SK-N-SH treated with all-trans-retinoic acid at 6 μM for 48 hours (cell line): ENCODE measurements around the gene LMF2.
A peak's percentile ranks its signal among the peaks of the same experiment; 100 is the strongest.

Experiments
- ATAC-seq: fragments of 200-7000 bp; cut with Tn5 transposase; 3 replicates; pipeline ENCODE4 v1.9.1; 2020; ENCODE audit warnings: mild to moderate bottlenecking, moderate library complexity
- ARNTL ChIP-seq: fragments of 450-650 bp; formaldehyde crosslinking; IDR thresholded peaks from 2 replicates; pipeline ENCODE4 v1.5.0; 2020; ENCODE audit warnings: low read depth, mild to moderate bottlenecking, moderate library complexity, borderline replicate concordance
- BACH2 ChIP-seq: fragments of 250-450 bp; sonication (Bioruptor Pico); IDR thresholded peaks from 2 replicates; pipeline ENCODE4 v1.9.0; 2021; ENCODE audit warnings: mild to moderate bottlenecking, borderline replicate concordance
- CSDC2 ChIP-seq: fragments of 250-450 bp; sonication (Bioruptor Pico); IDR thresholded peaks from 2 replicates; pipeline ENCODE4 v1.5.0; 2020; ENCODE audit warnings: mild to moderate bottlenecking, moderate library complexity
- ESRRG ChIP-seq: fragments of 250-450 bp; sonication (Bioruptor Pico); IDR thresholded peaks from 2 replicates; pipeline ENCODE4 v1.6.1; 2021; ENCODE audit warnings: mild to moderate bottlenecking
- GLIS3 ChIP-seq: fragments of 250-450 bp; sonication (Bioruptor Pico); IDR thresholded peaks from 2 replicates; pipeline ENCODE4 v1.5.0; 2020; ENCODE audit warnings: mild to moderate bottlenecking, moderate library complexity
- PPARA ChIP-seq: fragments of 250-450 bp; sonication (Bioruptor Pico); IDR thresholded peaks from 2 replicates; pipeline ENCODE4 v1.5.0; 2020; ENCODE audit warnings: mild to moderate bottlenecking, borderline replicate concordance
- RARB ChIP-seq: fragments of 250-450 bp; sonication (Bioruptor Pico); IDR thresholded peaks from 2 replicates; pipeline ENCODE4 v1.8.0; 2021; ENCODE audit warnings: mild to moderate bottlenecking, moderate library complexity
- SNAI2 ChIP-seq: fragments of 250-450 bp; sonication (Bioruptor Pico); IDR thresholded peaks from 2 replicates; pipeline ENCODE4 v1.5.0; 2020; ENCODE audit warnings: mild to moderate bottlenecking, moderate library complexity
- TCF4 ChIP-seq: fragments of 250-450 bp; sonication (Bioruptor Pico); IDR thresholded peaks from 2 replicates; pipeline ENCODE4 v1.8.0; 2021; ENCODE audit warnings: mild to moderate bottlenecking, moderate library complexity, borderline replicate concordance
- TOX ChIP-seq: fragments of 250-450 bp; sonication (Bioruptor Pico); IDR thresholded peaks from 2 replicates; pipeline ENCODE4 v1.8.0; 2021; ENCODE audit warnings: mild to moderate bottlenecking, moderate library complexity, borderline replicate concordance
- ZC3H10 ChIP-seq: fragments of 250-450 bp; sonication (Bioruptor Pico); IDR thresholded peaks from 2 replicates; pipeline ENCODE4 v1.5.1; 2021; ENCODE audit warnings: mild to moderate bottlenecking, moderate library complexity
- ZNF565 ChIP-seq: fragments of 450-650 bp; formaldehyde crosslinking; conservative IDR thresholded peaks from 2 replicates; pipeline ENCODE4 v1.5.0; 2020; ENCODE audit warnings: low read depth, mild to moderate bottlenecking, moderate library complexity
- ZNF70 ChIP-seq: fragments of 450-650 bp; formaldehyde crosslinking; IDR thresholded peaks from 2 replicates; pipeline ENCODE4 v1.5.0; 2020; ENCODE audit warnings: mild to moderate bottlenecking, moderate library complexity
- ZNF8 ChIP-seq: fragments of 450-650 bp; formaldehyde crosslinking; IDR thresholded peaks from 2 replicates; pipeline ENCODE4 v1.5.0; 2020; ENCODE audit warnings: mild to moderate bottlenecking, moderate library complexity
- TF ChIP-seq, protein P1 (sequence below): fragments of 250-450 bp; sonication (Bioruptor Pico); IDR thresholded peaks from 2 replicates; pipeline ENCODE4 v1.5.0; 2020; ENCODE audit warnings: mild to moderate bottlenecking, moderate library complexity
- TF ChIP-seq, protein P2 (sequence below): fragments of 250-450 bp; sonication (Bioruptor Pico); IDR thresholded peaks from 2 replicates; pipeline ENCODE4 v1.8.0; 2020; ENCODE audit warnings: mild to moderate bottlenecking, moderate library complexity, borderline replicate concordance
- TF ChIP-seq, protein P3 (sequence below): fragments of 250-450 bp; sonication (Bioruptor Pico); IDR thresholded peaks from 2 replicates; pipeline ENCODE4 v1.8.0; 2021; ENCODE audit warnings: low read depth, mild to moderate bottlenecking, moderate library complexity, borderline replicate concordance
- TF ChIP-seq, protein P4 (sequence below): fragments of 250-450 bp; sonication (Bioruptor Pico); IDR thresholded peaks from 2 replicates; pipeline ENCODE4 v1.5.1; 2021; ENCODE audit warnings: mild to moderate bottlenecking, moderate library complexity
- TF ChIP-seq, protein P5 (sequence below): fragments of 250-450 bp; sonication (Bioruptor Pico); IDR thresholded peaks from 2 replicates; pipeline ENCODE4 v1.5.1; 2020; ENCODE audit warnings: low read depth, mild to moderate bottlenecking, moderate library complexity

Gene LMF2

DNA sequence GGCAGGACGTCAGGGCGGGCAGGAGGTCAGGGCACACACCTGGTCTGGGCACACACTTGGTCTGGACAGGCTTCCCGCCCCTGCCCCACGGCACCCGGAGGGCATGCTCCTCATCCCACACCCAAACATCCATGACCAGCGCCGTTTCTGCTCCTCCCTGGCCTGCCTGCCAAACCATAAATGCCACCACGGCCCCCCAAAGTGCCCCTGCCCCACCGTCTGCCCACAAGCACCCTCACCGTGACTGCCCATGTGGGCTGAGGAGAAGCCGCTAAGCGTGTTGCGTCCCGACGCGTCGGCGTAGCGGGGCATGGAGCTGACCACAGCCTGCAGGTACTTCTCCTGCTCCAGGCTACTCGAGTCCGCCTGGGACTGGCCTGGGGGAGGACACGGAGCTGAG is 48.5 kb downstream of the LMF2 start:
- TF ChIP-seq ESRRG (CRISPR knock-in tag): no peak
- TF ChIP-seq, protein P1, sequence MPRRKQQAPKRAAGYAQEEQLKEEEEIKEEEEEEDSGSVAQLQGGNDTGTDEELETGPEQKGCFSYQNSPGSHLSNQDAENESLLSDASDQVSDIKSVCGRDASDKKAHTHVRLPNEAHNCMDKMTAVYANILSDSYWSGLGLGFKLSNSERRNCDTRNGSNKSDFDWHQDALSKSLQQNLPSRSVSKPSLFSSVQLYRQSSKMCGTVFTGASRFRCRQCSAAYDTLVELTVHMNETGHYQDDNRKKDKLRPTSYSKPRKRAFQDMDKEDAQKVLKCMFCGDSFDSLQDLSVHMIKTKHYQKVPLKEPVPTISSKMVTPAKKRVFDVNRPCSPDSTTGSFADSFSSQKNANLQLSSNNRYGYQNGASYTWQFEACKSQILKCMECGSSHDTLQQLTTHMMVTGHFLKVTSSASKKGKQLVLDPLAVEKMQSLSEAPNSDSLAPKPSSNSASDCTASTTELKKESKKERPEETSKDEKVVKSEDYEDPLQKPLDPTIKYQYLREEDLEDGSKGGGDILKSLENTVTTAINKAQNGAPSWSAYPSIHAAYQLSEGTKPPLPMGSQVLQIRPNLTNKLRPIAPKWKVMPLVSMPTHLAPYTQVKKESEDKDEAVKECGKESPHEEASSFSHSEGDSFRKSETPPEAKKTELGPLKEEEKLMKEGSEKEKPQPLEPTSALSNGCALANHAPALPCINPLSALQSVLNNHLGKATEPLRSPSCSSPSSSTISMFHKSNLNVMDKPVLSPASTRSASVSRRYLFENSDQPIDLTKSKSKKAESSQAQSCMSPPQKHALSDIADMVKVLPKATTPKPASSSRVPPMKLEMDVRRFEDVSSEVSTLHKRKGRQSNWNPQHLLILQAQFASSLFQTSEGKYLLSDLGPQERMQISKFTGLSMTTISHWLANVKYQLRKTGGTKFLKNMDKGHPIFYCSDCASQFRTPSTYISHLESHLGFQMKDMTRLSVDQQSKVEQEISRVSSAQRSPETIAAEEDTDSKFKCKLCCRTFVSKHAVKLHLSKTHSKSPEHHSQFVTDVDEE (CRISPR knock-in tag): no peak
- no peak for TF ChIP-seq TOX (CRISPR knock-in tag)
- no peak for TF ChIP-seq SNAI2
- no peak for TF ChIP-seq ZC3H10
- TF ChIP-seq, protein P2, sequence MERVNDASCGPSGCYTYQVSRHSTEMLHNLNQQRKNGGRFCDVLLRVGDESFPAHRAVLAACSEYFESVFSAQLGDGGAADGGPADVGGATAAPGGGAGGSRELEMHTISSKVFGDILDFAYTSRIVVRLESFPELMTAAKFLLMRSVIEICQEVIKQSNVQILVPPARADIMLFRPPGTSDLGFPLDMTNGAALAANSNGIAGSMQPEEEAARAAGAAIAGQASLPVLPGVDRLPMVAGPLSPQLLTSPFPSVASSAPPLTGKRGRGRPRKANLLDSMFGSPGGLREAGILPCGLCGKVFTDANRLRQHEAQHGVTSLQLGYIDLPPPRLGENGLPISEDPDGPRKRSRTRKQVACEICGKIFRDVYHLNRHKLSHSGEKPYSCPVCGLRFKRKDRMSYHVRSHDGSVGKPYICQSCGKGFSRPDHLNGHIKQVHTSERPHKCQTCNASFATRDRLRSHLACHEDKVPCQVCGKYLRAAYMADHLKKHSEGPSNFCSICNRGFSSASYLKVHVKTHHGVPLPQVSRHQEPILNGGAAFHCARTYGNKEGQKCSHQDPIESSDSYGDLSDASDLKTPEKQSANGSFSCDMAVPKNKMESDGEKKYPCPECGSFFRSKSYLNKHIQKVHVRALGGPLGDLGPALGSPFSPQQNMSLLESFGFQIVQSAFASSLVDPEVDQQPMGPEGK: no peak
- TF ChIP-seq, protein P3, sequence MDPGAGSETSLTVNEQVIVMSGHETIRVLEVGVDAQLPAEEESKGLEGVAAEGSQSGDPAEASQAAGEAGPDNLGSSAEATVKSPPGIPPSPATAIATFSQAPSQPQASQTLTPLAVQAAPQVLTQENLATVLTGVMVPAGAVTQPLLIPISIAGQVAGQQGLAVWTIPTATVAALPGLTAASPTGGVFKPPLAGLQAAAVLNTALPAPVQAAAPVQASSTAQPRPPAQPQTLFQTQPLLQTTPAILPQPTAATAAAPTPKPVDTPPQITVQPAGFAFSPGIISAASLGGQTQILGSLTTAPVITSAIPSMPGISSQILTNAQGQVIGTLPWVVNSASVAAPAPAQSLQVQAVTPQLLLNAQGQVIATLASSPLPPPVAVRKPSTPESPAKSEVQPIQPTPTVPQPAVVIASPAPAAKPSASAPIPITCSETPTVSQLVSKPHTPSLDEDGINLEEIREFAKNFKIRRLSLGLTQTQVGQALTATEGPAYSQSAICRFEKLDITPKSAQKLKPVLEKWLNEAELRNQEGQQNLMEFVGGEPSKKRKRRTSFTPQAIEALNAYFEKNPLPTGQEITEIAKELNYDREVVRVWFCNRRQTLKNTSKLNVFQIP (CRISPR knock-in tag): no peak
- TF ChIP-seq ARNTL: no peak
- TF ChIP-seq GLIS3 (CRISPR knock-in tag): no peak
- TF ChIP-seq ZNF565 (CRISPR knock-in tag): no peak
- TF ChIP-seq CSDC2 (CRISPR knock-in tag): no peak
- TF ChIP-seq TCF4: no peak
- no peak for TF ChIP-seq PPARA (CRISPR knock-in tag)
- TF ChIP-seq, protein P4, sequence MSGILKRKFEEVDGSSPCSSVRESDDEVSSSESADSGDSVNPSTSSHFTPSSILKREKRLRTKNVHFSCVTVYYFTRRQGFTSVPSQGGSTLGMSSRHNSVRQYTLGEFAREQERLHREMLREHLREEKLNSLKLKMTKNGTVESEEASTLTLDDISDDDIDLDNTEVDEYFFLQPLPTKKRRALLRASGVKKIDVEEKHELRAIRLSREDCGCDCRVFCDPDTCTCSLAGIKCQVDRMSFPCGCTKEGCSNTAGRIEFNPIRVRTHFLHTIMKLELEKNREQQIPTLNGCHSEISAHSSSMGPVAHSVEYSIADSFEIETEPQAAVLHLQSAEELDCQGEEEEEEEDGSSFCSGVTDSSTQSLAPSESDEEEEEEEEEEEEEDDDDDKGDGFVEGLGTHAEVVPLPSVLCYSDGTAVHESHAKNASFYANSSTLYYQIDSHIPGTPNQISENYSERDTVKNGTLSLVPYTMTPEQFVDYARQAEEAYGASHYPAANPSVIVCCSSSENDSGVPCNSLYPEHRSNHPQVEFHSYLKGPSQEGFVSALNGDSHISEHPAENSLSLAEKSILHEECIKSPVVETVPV (CRISPR knock-in tag): no peak
- no peak for TF ChIP-seq ZNF8 (CRISPR knock-in tag)
- no peak for TF ChIP-seq ZNF70 (CRISPR knock-in tag)
- ATAC-seq: no peak

DNA sequence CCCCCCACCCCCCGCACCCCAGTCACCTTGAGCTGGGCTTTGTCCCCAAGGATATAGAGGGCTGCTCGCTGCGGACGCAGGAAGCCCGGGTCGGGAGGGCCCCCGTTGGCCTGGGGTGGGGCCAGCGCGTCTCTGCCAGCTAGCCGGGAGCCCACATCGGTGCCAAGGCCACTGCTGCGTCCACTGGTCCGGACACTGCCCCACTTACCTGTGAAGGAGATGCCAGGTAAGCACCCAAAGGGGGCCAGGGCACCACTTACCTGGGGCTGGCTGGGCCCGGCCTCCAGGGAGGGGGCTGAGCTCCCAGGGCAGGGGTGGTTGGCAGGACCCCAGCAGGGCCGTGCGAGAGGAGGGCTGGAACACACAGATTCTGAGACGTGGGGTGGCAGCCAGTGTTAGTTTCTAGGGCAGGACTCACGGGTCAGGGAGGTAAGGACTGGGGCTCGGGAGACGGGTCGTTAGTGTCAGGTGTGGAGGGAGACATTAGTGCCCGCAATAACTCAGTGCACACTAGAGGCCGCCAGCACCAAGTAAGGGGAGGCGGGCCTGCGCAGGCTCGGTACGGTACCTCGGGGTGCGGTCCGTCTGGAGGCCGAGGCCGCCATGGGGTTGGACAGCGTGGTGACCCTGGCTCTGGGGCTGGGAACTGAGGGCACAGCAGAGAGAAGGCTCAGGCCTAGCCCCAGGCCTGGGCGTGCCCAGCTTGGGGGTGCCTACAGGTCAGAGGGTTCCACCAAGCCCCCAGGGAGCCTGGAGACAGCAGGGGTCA is 50.9 kb downstream of the LMF2 start:
- peak; percentile 33; the same call in 2 of the 3 replicates for ATAC-seq

GRCh38 chr22:50456026-50456425 is 51.5 kb downstream of the LMF2 start:
- TF ChIP-seq BACH2 (no peak), GLIS3 (CRISPR knock-in tag) (no peak), TOX (CRISPR knock-in tag) (no peak), ZNF565 (CRISPR knock-in tag) (no peak), RARB (CRISPR knock-in tag) (no peak), ZC3H10 (no peak)
- TF ChIP-seq, protein P5, sequence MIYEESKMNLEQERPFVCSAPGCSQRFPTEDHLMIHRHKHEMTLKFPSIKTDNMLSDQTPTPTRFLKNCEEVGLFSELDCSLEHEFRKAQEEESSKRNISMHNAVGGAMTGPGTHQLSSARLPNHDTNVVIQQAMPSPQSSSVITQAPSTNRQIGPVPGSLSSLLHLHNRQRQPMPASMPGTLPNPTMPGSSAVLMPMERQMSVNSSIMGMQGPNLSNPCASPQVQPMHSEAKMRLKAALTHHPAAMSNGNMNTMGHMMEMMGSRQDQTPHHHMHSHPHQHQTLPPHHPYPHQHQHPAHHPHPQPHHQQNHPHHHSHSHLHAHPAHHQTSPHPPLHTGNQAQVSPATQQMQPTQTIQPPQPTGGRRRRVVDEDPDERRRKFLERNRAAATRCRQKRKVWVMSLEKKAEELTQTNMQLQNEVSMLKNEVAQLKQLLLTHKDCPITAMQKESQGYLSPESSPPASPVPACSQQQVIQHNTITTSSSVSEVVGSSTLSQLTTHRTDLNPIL: no peak
- ATAC-seq: no peak

More for the DNA sequence above, 50.9 kb downstream of the LMF2 start:
- TF ChIP-seq ZNF8 (CRISPR knock-in tag) (no peak), GLIS3 (CRISPR knock-in tag) (no peak)
- TF ChIP-seq, protein P2: no peak
